ENCODE results near the gene ACOT7. TPM values are rescaled to one million over a fixed set of nuclear protein-coding genes. Genes with fewer than 3 reads are reported as not detected.

Gene ACOT7
- total and polyA plus RNA-seq, 2 of the 13 experiments (the other 11 are each of a cell fraction or from before 2014, with no cell fraction given): 33.0 to 55.8 TPM

DNA sequence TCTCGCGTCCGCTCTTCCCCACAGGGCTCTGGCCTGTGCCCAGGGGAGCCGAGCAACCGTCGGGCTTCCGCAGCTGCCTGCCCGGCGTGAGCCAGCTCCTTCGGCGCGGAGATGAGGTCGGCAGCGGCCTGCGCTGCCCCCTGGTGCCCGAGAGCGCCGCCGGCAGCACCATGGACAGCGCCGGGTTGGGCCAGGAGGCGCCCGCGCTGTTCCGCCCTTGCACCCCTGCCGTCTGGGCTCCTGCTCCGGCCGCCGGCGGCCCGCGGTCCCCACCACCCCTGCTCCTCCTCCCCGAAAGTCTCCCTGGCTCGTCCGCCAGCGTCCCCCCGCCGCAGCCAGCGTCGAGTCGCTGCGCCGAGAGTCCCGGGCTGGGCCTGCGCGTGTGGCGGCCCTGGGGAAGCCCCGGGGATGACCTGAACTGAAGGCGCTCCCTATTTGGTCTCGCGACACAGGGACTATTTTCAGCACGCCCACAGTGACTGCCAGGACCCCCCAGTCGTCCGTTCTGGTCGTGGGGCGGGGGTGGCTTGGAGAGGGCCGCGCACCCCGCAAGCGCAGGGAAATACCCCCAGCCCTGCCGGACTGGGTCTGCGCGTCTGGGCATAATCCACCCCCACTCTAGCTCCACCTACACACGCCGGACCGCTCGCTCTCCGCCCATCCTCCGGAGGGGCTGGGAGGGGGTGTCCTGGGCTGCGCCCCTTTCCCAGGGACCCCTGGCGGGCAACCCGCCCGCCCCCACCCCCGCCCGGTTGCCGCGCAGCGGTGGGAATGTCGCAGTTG lies 148.3 kb downstream of the ACOT7 start (continued):
- TF ChIP-seq, protein P1, sequence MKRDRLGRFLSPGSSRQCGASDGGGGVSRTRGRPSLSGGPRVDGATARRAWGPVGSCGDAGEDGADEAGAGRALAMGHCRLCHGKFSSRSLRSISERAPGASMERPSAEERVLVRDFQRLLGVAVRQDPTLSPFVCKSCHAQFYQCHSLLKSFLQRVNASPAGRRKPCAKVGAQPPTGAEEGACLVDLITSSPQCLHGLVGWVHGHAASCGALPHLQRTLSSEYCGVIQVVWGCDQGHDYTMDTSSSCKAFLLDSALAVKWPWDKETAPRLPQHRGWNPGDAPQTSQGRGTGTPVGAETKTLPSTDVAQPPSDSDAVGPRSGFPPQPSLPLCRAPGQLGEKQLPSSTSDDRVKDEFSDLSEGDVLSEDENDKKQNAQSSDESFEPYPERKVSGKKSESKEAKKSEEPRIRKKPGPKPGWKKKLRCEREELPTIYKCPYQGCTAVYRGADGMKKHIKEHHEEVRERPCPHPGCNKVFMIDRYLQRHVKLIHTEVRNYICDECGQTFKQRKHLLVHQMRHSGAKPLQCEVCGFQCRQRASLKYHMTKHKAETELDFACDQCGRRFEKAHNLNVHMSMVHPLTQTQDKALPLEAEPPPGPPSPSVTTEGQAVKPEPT (CRISPR knock-in tag; IDR thresholded peaks at IDR 0.05; ENCODE audit: low read depth): peak; percentile 88
- TF ChIP-seq, protein P2, sequence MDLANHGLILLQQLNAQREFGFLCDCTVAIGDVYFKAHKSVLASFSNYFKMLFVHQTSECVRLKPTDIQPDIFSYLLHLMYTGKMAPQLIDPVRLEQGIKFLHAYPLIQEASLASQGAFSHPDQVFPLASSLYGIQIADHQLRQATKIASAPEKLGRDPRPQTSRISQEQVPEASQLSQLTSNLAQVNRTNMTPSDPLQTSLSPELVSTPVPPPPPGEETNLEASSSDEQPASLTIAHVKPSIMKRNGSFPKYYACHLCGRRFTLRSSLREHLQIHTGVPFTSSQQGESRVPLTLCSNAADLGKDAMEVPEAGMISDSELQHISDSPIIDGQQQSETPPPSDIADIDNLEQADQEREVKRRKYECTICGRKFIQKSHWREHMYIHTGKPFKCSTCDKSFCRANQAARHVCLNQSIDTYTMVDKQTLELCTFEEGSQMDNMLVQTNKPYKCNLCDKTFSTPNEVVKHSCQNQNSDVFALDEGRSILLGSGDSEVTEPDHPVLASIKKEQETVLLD (CRISPR knock-in tag; IDR thresholded peaks at IDR 0.05; ENCODE audit: low read depth): peak; percentile 79
- TF ChIP-seq SATB2 (CRISPR knock-in tag; IDR thresholded peaks at IDR 0.05): peak; percentile 99
- peak; percentile 50; the same call in 1 of the 2 replicates for TF ChIP-seq FOSL1 (CRISPR knock-in tag; IDR thresholded peaks at IDR 0.05; ENCODE audit: borderline replicate concordance)
- TF ChIP-seq ETV6 (CRISPR knock-in tag; conservative IDR thresholded peaks at IDR 0.05): peak; percentile 99
- TF ChIP-seq, protein P3, sequence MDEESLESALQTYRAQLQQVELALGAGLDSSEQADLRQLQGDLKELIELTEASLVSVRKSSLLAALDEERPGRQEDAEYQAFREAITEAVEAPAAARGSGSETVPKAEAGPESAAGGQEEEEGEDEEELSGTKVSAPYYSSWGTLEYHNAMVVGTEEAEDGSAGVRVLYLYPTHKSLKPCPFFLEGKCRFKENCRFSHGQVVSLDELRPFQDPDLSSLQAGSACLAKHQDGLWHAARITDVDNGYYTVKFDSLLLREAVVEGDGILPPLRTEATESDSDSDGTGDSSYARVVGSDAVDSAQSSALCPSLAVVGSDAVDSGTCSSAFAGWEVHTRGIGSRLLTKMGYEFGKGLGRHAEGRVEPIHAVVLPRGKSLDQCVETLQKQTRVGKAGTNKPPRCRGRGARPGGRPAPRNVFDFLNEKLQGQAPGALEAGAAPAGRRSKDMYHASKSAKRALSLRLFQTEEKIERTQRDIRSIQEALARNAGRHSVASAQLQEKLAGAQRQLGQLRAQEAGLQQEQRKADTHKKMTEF (CRISPR knock-in tag; IDR thresholded peaks at IDR 0.05): peak; percentile 94; the same call in 1 of the 2 replicates
- peak; percentile 99 for TF ChIP-seq REL (CRISPR knock-in tag; conservative IDR thresholded peaks at IDR 0.05)
- TF ChIP-seq, protein P4, sequence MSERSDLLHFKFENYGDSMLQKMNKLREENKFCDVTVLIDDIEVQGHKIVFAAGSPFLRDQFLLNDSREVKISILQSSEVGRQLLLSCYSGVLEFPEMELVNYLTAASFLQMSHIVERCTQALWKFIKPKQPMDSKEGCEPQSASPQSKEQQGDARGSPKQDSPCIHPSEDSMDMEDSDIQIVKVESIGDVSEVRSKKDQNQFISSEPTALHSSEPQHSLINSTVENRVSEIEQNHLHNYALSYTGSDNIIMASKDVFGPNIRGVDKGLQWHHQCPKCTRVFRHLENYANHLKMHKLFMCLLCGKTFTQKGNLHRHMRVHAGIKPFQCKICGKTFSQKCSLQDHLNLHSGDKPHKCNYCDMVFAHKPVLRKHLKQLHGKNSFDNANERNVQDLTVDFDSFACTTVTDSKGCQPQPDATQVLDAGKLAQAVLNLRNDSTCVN (CRISPR knock-in tag; IDR thresholded peaks at IDR 0.05; ENCODE audit: borderline replicate concordance): peak; percentile 97
- 0 out of 2 replicates have a peak, but pooled peaks have one; percentile 67 for TF ChIP-seq ZNF619 (CRISPR knock-in tag; IDR thresholded peaks at IDR 0.05)
- TF ChIP-seq MAZ (IDR thresholded peaks at IDR 0.05; ENCODE audit: borderline replicate concordance, low read depth, low read length): no peak
- peak; percentile 97 for TF ChIP-seq MAZ (CRISPR knock-in tag; IDR thresholded peaks at IDR 0.05; ENCODE audit: low read depth)
- peak; percentile 99 for TF ChIP-seq ZNF234 (CRISPR knock-in tag; conservative IDR thresholded peaks at IDR 0.05)
- TF ChIP-seq, protein P5, sequence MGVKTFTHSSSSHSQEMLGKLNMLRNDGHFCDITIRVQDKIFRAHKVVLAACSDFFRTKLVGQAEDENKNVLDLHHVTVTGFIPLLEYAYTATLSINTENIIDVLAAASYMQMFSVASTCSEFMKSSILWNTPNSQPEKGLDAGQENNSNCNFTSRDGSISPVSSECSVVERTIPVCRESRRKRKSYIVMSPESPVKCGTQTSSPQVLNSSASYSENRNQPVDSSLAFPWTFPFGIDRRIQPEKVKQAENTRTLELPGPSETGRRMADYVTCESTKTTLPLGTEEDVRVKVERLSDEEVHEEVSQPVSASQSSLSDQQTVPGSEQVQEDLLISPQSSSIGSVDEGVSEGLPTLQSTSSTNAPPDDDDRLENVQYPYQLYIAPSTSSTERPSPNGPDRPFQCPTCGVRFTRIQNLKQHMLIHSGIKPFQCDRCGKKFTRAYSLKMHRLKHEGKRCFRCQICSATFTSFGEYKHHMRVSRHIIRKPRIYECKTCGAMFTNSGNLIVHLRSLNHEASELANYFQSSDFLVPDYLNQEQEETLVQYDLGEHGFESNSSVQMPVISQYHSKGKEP (CRISPR knock-in tag; IDR thresholded peaks at IDR 0.05): peak; percentile 99
- peak; percentile 46; the same call in 1 of the 2 replicates for TF ChIP-seq ELF1 (CRISPR knock-in tag; IDR thresholded peaks at IDR 0.05)
- TF ChIP-seq, protein P6, sequence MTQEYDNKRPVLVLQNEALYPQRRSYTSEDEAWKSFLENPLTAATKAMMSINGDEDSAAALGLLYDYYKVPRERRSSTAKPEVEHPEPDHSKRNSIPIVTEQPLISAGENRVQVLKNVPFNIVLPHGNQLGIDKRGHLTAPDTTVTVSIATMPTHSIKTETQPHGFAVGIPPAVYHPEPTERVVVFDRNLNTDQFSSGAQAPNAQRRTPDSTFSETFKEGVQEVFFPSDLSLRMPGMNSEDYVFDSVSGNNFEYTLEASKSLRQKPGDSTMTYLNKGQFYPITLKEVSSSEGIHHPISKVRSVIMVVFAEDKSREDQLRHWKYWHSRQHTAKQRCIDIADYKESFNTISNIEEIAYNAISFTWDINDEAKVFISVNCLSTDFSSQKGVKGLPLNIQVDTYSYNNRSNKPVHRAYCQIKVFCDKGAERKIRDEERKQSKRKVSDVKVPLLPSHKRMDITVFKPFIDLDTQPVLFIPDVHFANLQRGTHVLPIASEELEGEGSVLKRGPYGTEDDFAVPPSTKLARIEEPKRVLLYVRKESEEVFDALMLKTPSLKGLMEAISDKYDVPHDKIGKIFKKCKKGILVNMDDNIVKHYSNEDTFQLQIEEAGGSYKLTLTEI (CRISPR knock-in tag; conservative IDR thresholded peaks at IDR 0.05): peak; percentile 63; the same call in 1 of the 2 replicates
- TF ChIP-seq ZNF678 (CRISPR knock-in tag; IDR thresholded peaks at IDR 0.05): peak; percentile 98
- peak; percentile 92 for TF ChIP-seq HMG20B (CRISPR knock-in tag; conservative IDR thresholded peaks at IDR 0.05)
- TF ChIP-seq, protein P7, sequence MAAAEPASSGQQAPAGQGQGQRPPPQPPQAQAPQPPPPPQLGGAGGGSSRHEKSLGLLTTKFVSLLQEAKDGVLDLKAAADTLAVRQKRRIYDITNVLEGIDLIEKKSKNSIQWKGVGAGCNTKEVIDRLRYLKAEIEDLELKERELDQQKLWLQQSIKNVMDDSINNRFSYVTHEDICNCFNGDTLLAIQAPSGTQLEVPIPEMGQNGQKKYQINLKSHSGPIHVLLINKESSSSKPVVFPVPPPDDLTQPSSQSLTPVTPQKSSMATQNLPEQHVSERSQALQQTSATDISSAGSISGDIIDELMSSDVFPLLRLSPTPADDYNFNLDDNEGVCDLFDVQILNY (CRISPR knock-in tag; conservative IDR thresholded peaks at IDR 0.05): peak; percentile 91

Data from HepG2 (cell line).